OCI-LY7 (cell line): Measurements from ENCODE around the gene TEPSIN.

ENCODE experiments used
- CTCF ChIP-seq: fragments of 200-600 bp; sonication (generic); conservative IDR thresholded peaks from 2 replicates; pipeline ENCODE4 v1.5.1; 2014; ENCODE audit warnings: mild to moderate bottlenecking, antibody characterized with exemption, low read length, moderate library complexity, mixed read lengths
- EZH2phosphoT487 ChIP-seq: fragments of 200-600 bp; sonication (generic); IDR thresholded peaks from 2 replicates; pipeline ENCODE4 v1.6.1; 2018; ENCODE audit warnings: low read depth, borderline replicate concordance, mild to moderate bottlenecking, mixed run types, antibody characterized with exemption, low read length, moderate library complexity, mixed read lengths

- TF ChIP-seq CTCF (no peak), EZH2phosphoT487 (no peak)
These were observed 32.4 kb upstream of the TEPSIN start for GRCh38 chr17:81271226-81271625.
